D341Med (cell line): ENCODE results near the gene IQSEC1.

ENCODE experiments used
- DNase-seq: peaks from one replicate; pipeline ENCODE4 v3.0.0; 2012; ENCODE audit warnings: low spot score

Gene IQSEC1

GRCh38 chr3:12967606-12968351 is 105.5 kb downstream of the IQSEC1 start:
- DNase-seq: peak; percentile 100

GRCh38 chr3:12966847-12967605 is 106.2 kb downstream of the IQSEC1 start:
- DNase-seq: no peak

- no peak for DNase-seq
Observed at GRCh38 chr3:12965999-12966846, 107.0 kb downstream of the IQSEC1 start.

GRCh38 chr3:12964711-12965612 is 108.3 kb downstream of the IQSEC1 start:
- DNase-seq: no peak

GRCh38 chr3:12963922-12964701 is 109.1 kb downstream of the IQSEC1 start:
- no peak for DNase-seq

- no peak for DNase-seq
Observed at GRCh38 chr3:12963231-12963896, 109.9 kb downstream of the IQSEC1 start.

GRCh38 chr3:12962292-12962691 is 110.9 kb downstream of the IQSEC1 start:
- DNase-seq: no peak

- no peak for DNase-seq
Observed at GRCh38 chr3:12961697-12962036, 111.6 kb downstream of the IQSEC1 start.

- peak; percentile 54 for DNase-seq
Observed at GRCh38 chr3:12961007-12961696, 112.1 kb downstream of the IQSEC1 start.

GRCh38 chr3:12960497-12960896 is 112.7 kb downstream of the IQSEC1 start:
- DNase-seq: no peak

GRCh38 chr3:12959838-12960378 is 113.3 kb downstream of the IQSEC1 start:
- DNase-seq: no peak

GRCh38 chr3:12959410-12959809 is 113.8 kb downstream of the IQSEC1 start:
- no peak for DNase-seq

GRCh38 chr3:12957824-12958792 is 115.1 kb downstream of the IQSEC1 start:
- no peak for DNase-seq

GRCh38 chr3:12957339-12957738 is 115.9 kb downstream of the IQSEC1 start:
- no peak for DNase-seq

- DNase-seq: no peak
Observed at GRCh38 chr3:12956316-12956660, 116.9 kb downstream of the IQSEC1 start.

- DNase-seq: no peak
Observed at GRCh38 chr3:12955651-12956315, 117.4 kb downstream of the IQSEC1 start.

GRCh38 chr3:12954891-12955650 is 118.2 kb downstream of the IQSEC1 start:
- peak; percentile 82 for DNase-seq
